CD14-positive monocyte (primary cell): ENCODE data around the gene JCAD. TPM values are rescaled to one million over a fixed set of nuclear protein-coding genes. Genes with fewer than 3 reads are reported as not detected.

Experiments
- DNase-seq, 3 donors: peaks; one replicate each; pipeline ENCODE4 v3.0.0-alpha.2; 2011 to 2022
- H2AFZ ChIP-seq: 2 replicates; pipeline ENCODE4 v1.6.0; 2012; ENCODE audit warnings: mild to moderate bottlenecking, low read depth, low read length, inconsistent platforms; ENCODE audit not compliant: insufficient read depth, poor library complexity, severe bottlenecking
- H3K27ac ChIP-seq, 2 donors: 1 replicate in 1 of 2; 2 replicates in 1 of 2; pipeline ENCODE4 v1.5.1; 2012 to 2013; ENCODE audit warnings: low read length in 2 of 2, control low read depth in 1 of 2, inconsistent platforms in 1 of 2, low read depth in 1 of 2, mild to moderate bottlenecking in 1 of 2
- H3K27me3 ChIP-seq, 2 donors: one replicate each; pipeline versions ENCODE4 v1.6.0 to v1.6.1; 2011 to 2013; ENCODE audit warnings: low read length in 2 of 2; ENCODE audit not compliant: control insufficient read depth in 2 of 2, insufficient read depth in 2 of 2
- H3K36me3 ChIP-seq, 2 donors: replicated peaks in 1 of 2; 1 replicate in 1 of 2; 2 replicates in 1 of 2; pipeline versions ENCODE4 v1.5.1 to v1.6.1; 2012 to 2013; ENCODE audit warnings: low read length in 2 of 2, control low read depth in 1 of 2, inconsistent platforms in 1 of 2, mild to moderate bottlenecking in 1 of 2; ENCODE audit not compliant: insufficient read depth in 2 of 2, control insufficient read depth in 1 of 2
- H3K4me1 ChIP-seq, 2 donors: 1 replicate in 1 of 2; 2 replicates in 1 of 2; pipeline versions ENCODE4 v1.5.1 to v1.6.1; 2012 to 2013; ENCODE audit warnings: low read length in 2 of 2, control low read depth in 1 of 2, inconsistent platforms in 1 of 2, mild to moderate bottlenecking in 1 of 2, moderate library complexity in 1 of 2; ENCODE audit not compliant: insufficient read depth in 2 of 2, control insufficient read depth in 1 of 2
- H3K4me2 ChIP-seq: replicated peaks from 2 replicates; pipeline ENCODE3; 2012; ENCODE audit warnings: low read length, moderate library complexity, mild to moderate bottlenecking; ENCODE audit not compliant: poor library complexity, severe bottlenecking; ENCODE audit errors: extremely low read depth
- H3K4me3 ChIP-seq, 3 experiments: fragments of 200-600 bp in 1 of 3; sonication (generic) in 1 of 3; replicated peaks in 1 of 3; 1 replicate in 2 of 3; 2 replicates in 1 of 3; pipeline ENCODE4 v1.5.1; 2011 to 2013; ENCODE audit warnings: low read length in 3 of 3, mild to moderate bottlenecking in 3 of 3, control low read depth in 2 of 3, low read depth in 2 of 3, inconsistent platforms in 1 of 3, moderate library complexity in 1 of 3
- H3K79me2 ChIP-seq: 2 replicates; pipeline ENCODE4 v1.6.0; 2012; ENCODE audit warnings: mild to moderate bottlenecking, control low read depth, inconsistent platforms, low read length, moderate library complexity; ENCODE audit not compliant: insufficient read depth
- H3K9ac ChIP-seq: 2 replicates; pipeline ENCODE4 v1.6.0; 2017; ENCODE audit warnings: low read length, mild to moderate bottlenecking; ENCODE audit not compliant: insufficient read depth, poor library complexity, severe bottlenecking
- H3K9me3 ChIP-seq, 2 donors: replicated peaks in 1 of 2; 1 replicate in 1 of 2; 2 replicates in 1 of 2; pipeline versions ENCODE4 v1.5.1 to v1.6.1; 2012 to 2013; ENCODE audit warnings: low read length in 2 of 2, control low read depth in 1 of 2; ENCODE audit not compliant: control insufficient read depth in 1 of 2, insufficient read depth in 1 of 2
- H4K20me1 ChIP-seq: 2 replicates; pipeline ENCODE4 v1.6.0; 2012; ENCODE audit warnings: mild to moderate bottlenecking, low read length, control low read depth, moderate library complexity; ENCODE audit not compliant: insufficient read depth
- H3K27ac Mint-ChIP-seq, 7 donors: one replicate each; pipeline ENCODE4 v1.8.0; 2020; ENCODE audit warnings: mild to moderate bottlenecking in 7 of 7, mixed read lengths in 7 of 7, moderate library complexity in 6 of 7, inconsistent platforms in 2 of 7
- H3K27me3 Mint-ChIP-seq, 3 donors: one replicate each; pipeline ENCODE4 v1.8.0; 2021 to 2022; ENCODE audit warnings: low read depth in 3 of 3, mild to moderate bottlenecking in 3 of 3, mixed read lengths in 3 of 3, moderate library complexity in 3 of 3, inconsistent platforms in 1 of 3
- H3K36me3 Mint-ChIP-seq, 2 donors: one replicate each; pipeline ENCODE4 v1.8.0; 2020; ENCODE audit warnings: mixed read lengths in 2 of 2, inconsistent platforms in 1 of 2, mild to moderate bottlenecking in 1 of 2
- H3K4me1 Mint-ChIP-seq: one replicate; pipeline ENCODE4 v1.8.0; 2020; ENCODE audit warnings: mild to moderate bottlenecking, mixed read lengths
- H3K4me3 Mint-ChIP-seq, 2 donors: one replicate each; pipeline ENCODE4 v1.8.0; 2020; ENCODE audit warnings: mild to moderate bottlenecking in 2 of 2, mixed read lengths in 2 of 2, moderate library complexity in 1 of 2
- H3K9me3 Mint-ChIP-seq, 7 donors: one replicate each; pipeline ENCODE4 v1.8.0; 2020 to 2022; ENCODE audit warnings: mixed read lengths in 7 of 7, mild to moderate bottlenecking in 6 of 7, moderate library complexity in 6 of 7, inconsistent platforms in 2 of 7
- CTCF ChIP-seq: fragments of 200-600 bp; IDR thresholded peaks from one replicate; pipeline ENCODE4 v1.8.0; 2022; ENCODE audit warnings: antibody characterized with exemption, mild to moderate bottlenecking
- WGBS: methylation state at CpG from one replicate; pipeline ENCODE4 v1.1.5; 2013; ENCODE audit warnings: missing lambda C conversion rate; ENCODE audit not compliant: insufficient coverage; 5-methylcytosine and 5-hydroxymethylcytosine counted together
- intact Hi-C, 2 donors: fragments of 100-400 bp; cut with micrococcal nuclease; formaldehyde crosslinking; loops; one replicate each; pipeline versions ENCODE4 v1.15.0 to v1.15.1; 2023
- polyA plus RNA-seq, 3 donors: library from polyadenylated mRNA; depleted of rRNA in 1 of 3; unstranded in 2 of 3; stranded (reverse) in 1 of 3; fragments of 300-500 nt in 2 of 3; fragments of >200 nt in 1 of 3; fragmentation: Illumina TruSeq in 2 of 3; gene quantifications; 1 replicate in 2 of 3; 2 replicates in 1 of 3; pipeline ENCODE4 v1.2.3, GENCODE V29; 2012 to 2021

The JCAD gene
- polyA plus RNA-seq, 3 donors, result not detected

- H3K9me3 Mint-ChIP-seq, result peaks cover 0 to 4% (median 0%) of the 10 kb centered on the region in 7 donors
- no peak overlapping the region for H3K4me3 Mint-ChIP-seq
- Histone ChIP-seq H3K4me3 (no peak overlapping the region), H3K9ac (no peak overlapping the region), H3K36me3 (no peaks in the 10 kb centered on the region), H3K27ac (no peak overlapping the region), H4K20me1 (no peaks in the 10 kb centered on the region), H3K4me2 (no peak overlapping the region), H3K79me2 (no peaks in the 10 kb centered on the region), H3K9me3 (no peaks in the 10 kb centered on the region), H3K4me1 (no peaks in the 10 kb centered on the region), H3K27me3 (peaks cover 10 to 27% of the 10 kb centered on the region in 2 donors), H2AFZ (no peak overlapping the region)
- no peak for TF ChIP-seq CTCF
- H3K27ac Mint-ChIP-seq, result no peak overlapping the region
- 93% methylated on average over 2 of the region's 3 CpGs for WGBS
- H3K27me3 Mint-ChIP-seq, result peaks cover 27 to 31% (median 30%) of the 10 kb centered on the region in 3 donors
- H3K4me1 Mint-ChIP-seq, result peaks cover 14% of the 10 kb centered on the region
- DNase-seq, result no peak
- intact Hi-C loops, result no loop called here
- no peaks in the 10 kb centered on the region for H3K36me3 Mint-ChIP-seq
Observed at GRCh38 chr10:30046476-30046875, 12.9 kb downstream of the JCAD start.

- H3K9me3 ChIP-seq, result no peaks in the 10 kb centered on the region
- peaks cover 27 to 30% (median 29%) of the 10 kb centered on the region in 3 donors for H3K27me3 Mint-ChIP-seq
- H3K4me1 Mint-ChIP-seq, result peaks cover 14% of the 10 kb centered on the region
- no peaks in the 10 kb centered on the region for H3K36me3 ChIP-seq
- intact Hi-C loops, result no loop called here
- no peaks in the 10 kb centered on the region for H3K36me3 Mint-ChIP-seq
- no peak overlapping the region for H2AFZ ChIP-seq
- WGBS, result 100% methylated on average over 1 of the region's 7 CpGs
- H3K4me3 ChIP-seq, result no peak overlapping the region
- no peak overlapping the region for H3K27ac Mint-ChIP-seq
- no peak overlapping the region for H3K4me3 Mint-ChIP-seq
- no peak for TF ChIP-seq CTCF
- no peak for DNase-seq
- no peak overlapping the region for H3K4me2 ChIP-seq
- H3K27ac ChIP-seq, result no peak overlapping the region
- no peaks in the 10 kb centered on the region for H3K79me2 ChIP-seq
- H3K9ac ChIP-seq, result no peak overlapping the region
- H4K20me1 ChIP-seq, result no peaks in the 10 kb centered on the region
- H3K27me3 ChIP-seq, result peaks cover 10 to 27% of the 10 kb centered on the region in 2 donors
- no peaks in the 10 kb centered on the region for H3K4me1 ChIP-seq
- H3K9me3 Mint-ChIP-seq, result peaks cover 0 to 4% (median 0%) of the 10 kb centered on the region in 7 donors
Observed at GRCh38 chr10:30045961-30046360, 13.4 kb downstream of the JCAD start.
